ENCODE data around the gene IFI27L2. TPM values are rescaled to one million over a fixed set of nuclear protein-coding genes. Genes with fewer than 3 reads are reported as not detected.

The IFI27L2 gene
- total and polyA plus RNA-seq, 2 of the 8 experiments (the other 6 are each of a cell fraction or from before 2014, with no cell fraction given) = 14.0 to 69.6 TPM

GRCh38 chr14:94176808-94177207, 47.4 kb upstream of the IFI27L2 start (continued):
- TF ChIP-seq, protein P1, sequence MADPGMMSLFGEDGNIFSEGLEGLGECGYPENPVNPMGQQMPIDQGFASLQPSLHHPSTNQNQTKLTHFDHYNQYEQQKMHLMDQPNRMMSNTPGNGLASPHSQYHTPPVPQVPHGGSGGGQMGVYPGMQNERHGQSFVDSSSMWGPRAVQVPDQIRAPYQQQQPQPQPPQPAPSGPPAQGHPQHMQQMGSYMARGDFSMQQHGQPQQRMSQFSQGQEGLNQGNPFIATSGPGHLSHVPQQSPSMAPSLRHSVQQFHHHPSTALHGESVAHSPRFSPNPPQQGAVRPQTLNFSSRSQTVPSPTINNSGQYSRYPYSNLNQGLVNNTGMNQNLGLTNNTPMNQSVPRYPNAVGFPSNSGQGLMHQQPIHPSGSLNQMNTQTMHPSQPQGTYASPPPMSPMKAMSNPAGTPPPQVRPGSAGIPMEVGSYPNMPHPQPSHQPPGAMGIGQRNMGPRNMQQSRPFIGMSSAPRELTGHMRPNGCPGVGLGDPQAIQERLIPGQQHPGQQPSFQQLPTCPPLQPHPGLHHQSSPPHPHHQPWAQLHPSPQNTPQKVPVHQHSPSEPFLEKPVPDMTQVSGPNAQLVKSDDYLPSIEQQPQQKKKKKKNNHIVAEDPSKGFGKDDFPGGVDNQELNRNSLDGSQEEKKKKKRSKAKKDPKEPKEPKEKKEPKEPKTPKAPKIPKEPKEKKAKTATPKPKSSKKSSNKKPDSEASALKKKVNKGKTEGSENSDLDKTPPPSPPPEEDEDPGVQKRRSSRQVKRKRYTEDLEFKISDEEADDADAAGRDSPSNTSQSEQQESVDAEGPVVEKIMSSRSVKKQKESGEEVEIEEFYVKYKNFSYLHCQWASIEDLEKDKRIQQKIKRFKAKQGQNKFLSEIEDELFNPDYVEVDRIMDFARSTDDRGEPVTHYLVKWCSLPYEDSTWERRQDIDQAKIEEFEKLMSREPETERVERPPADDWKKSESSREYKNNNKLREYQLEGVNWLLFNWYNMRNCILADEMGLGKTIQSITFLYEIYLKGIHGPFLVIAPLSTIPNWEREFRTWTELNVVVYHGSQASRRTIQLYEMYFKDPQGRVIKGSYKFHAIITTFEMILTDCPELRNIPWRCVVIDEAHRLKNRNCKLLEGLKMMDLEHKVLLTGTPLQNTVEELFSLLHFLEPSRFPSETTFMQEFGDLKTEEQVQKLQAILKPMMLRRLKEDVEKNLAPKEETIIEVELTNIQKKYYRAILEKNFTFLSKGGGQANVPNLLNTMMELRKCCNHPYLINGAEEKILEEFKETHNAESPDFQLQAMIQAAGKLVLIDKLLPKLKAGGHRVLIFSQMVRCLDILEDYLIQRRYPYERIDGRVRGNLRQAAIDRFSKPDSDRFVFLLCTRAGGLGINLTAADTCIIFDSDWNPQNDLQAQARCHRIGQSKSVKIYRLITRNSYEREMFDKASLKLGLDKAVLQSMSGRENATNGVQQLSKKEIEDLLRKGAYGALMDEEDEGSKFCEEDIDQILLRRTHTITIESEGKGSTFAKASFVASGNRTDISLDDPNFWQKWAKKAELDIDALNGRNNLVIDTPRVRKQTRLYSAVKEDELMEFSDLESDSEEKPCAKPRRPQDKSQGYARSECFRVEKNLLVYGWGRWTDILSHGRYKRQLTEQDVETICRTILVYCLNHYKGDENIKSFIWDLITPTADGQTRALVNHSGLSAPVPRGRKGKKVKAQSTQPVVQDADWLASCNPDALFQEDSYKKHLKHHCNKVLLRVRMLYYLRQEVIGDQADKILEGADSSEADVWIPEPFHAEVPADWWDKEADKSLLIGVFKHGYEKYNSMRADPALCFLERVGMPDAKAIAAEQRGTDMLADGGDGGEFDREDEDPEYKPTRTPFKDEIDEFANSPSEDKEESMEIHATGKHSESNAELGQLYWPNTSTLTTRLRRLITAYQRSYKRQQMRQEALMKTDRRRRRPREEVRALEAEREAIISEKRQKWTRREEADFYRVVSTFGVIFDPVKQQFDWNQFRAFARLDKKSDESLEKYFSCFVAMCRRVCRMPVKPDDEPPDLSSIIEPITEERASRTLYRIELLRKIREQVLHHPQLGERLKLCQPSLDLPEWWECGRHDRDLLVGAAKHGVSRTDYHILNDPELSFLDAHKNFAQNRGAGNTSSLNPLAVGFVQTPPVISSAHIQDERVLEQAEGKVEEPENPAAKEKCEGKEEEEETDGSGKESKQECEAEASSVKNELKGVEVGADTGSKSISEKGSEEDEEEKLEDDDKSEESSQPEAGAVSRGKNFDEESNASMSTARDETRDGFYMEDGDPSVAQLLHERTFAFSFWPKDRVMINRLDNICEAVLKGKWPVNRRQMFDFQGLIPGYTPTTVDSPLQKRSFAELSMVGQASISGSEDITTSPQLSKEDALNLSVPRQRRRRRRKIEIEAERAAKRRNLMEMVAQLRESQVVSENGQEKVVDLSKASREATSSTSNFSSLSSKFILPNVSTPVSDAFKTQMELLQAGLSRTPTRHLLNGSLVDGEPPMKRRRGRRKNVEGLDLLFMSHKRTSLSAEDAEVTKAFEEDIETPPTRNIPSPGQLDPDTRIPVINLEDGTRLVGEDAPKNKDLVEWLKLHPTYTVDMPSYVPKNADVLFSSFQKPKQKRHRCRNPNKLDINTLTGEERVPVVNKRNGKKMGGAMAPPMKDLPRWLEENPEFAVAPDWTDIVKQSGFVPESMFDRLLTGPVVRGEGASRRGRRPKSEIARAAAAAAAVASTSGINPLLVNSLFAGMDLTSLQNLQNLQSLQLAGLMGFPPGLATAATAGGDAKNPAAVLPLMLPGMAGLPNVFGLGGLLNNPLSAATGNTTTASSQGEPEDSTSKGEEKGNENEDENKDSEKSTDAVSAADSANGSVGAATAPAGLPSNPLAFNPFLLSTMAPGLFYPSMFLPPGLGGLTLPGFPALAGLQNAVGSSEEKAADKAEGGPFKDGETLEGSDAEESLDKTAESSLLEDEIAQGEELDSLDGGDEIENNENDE (IDR thresholded peaks at IDR 0.05; ENCODE audit: insufficient replicate concordance, low read length) = no peak
- TF ChIP-seq CBX5 (IDR thresholded peaks at IDR 0.05; ENCODE audit: low read depth, low read length) (no peak), CTBP2 (IDR thresholded peaks at IDR 0.05; ENCODE audit: borderline replicate concordance, insufficient read depth, insufficient read length, low read length) (no peak), TEAD4 (IDR thresholded peaks at IDR 0.05; ENCODE audit: low read depth, low read length) (no peak), KDM5A (IDR thresholded peaks at IDR 0.05; ENCODE audit: low read length) (no peak), MAFK (IDR thresholded peaks at IDR 0.05; ENCODE audit: low read depth, low read length) (no peak), HDAC6 (IDR thresholded peaks at IDR 0.05; ENCODE audit: low read depth, low read length) (no peak), SIN3A (conservative IDR thresholded peaks at IDR 0.05 in 1 of 2, IDR thresholded peaks at IDR 0.05 in 1 of 2; ENCODE audit: low read depth in 1 of 2, low read length in 2 of 2) (no peak)
